H9 (cell line): ENCODE measurements around the gene BLOC1S1. TPM values are rescaled to one million over a fixed set of nuclear protein-coding genes. Genes with fewer than 3 reads are reported as not detected.

Source experiments
- DNase-seq: peaks from one replicate; pipeline ENCODE4 v3.0.0-alpha.2; 2017
- H2AFZ ChIP-seq: one replicate; pipeline ENCODE4 v1.6.1; 2013; ENCODE audit warnings: mild to moderate bottlenecking, low read length, control low read depth, moderate library complexity
- H2AK5ac ChIP-seq: 2 replicates; pipeline ENCODE4 v1.6.1; 2013; ENCODE audit warnings: low read length, control low read depth, mixed read lengths; ENCODE audit not compliant: insufficient read length
- H2BK120ac ChIP-seq: one replicate; pipeline ENCODE4 v1.6.1; 2013; ENCODE audit warnings: low read depth, mild to moderate bottlenecking, low read length, control low read depth, inconsistent platforms; ENCODE audit not compliant: poor library complexity, severe bottlenecking
- H2BK12ac ChIP-seq: 2 replicates; pipeline ENCODE4 v1.6.1; 2013; ENCODE audit warnings: low read length, control low read depth, mixed read lengths, low read depth; ENCODE audit not compliant: insufficient read length
- H2BK15ac ChIP-seq: 2 replicates; pipeline ENCODE4 v1.6.1; 2013; ENCODE audit warnings: low read depth, low read length, control low read depth
- H2BK20ac ChIP-seq: one replicate; pipeline ENCODE4 v1.6.1; 2013; ENCODE audit warnings: low read depth, mild to moderate bottlenecking, low read length, control low read depth, inconsistent platforms; ENCODE audit not compliant: poor library complexity, severe bottlenecking
- H2BK5ac ChIP-seq: 2 replicates; pipeline ENCODE4 v1.6.1; 2013; ENCODE audit warnings: low read length, control low read depth, mixed read lengths; ENCODE audit not compliant: insufficient read length
- H3K14ac ChIP-seq: 2 replicates; pipeline ENCODE4 v1.6.1; 2013; ENCODE audit warnings: low read length, control low read depth; ENCODE audit not compliant: insufficient read depth
- H3K18ac ChIP-seq: 2 replicates; pipeline ENCODE4 v1.6.1; 2013; ENCODE audit warnings: low read depth, mild to moderate bottlenecking, mixed read lengths, low read length, control low read depth; ENCODE audit not compliant: insufficient read length
- H3K23ac ChIP-seq: 2 replicates; pipeline ENCODE4 v1.6.1; 2013; ENCODE audit warnings: low read length, control low read depth, mixed read lengths, low read depth; ENCODE audit not compliant: insufficient read length
- H3K23me2 ChIP-seq: 2 replicates; pipeline ENCODE4 v1.6.1; 2013; ENCODE audit warnings: low read depth, mild to moderate bottlenecking, mixed read lengths, low read length, control low read depth; ENCODE audit not compliant: insufficient read length, poor library complexity, severe bottlenecking
- H3K27ac ChIP-seq: 2 replicates; pipeline ENCODE4 v1.5.1; 2013; ENCODE audit warnings: low read length, control low read depth, mixed read lengths, low read depth; ENCODE audit not compliant: insufficient read length
- H3K27me3 ChIP-seq: 2 replicates; pipeline ENCODE4 v1.6.1; 2013; ENCODE audit warnings: low read length, control low read depth, inconsistent platforms; ENCODE audit not compliant: insufficient read depth
- H3K4ac ChIP-seq: 2 replicates; pipeline ENCODE4 v1.6.1; 2013; ENCODE audit warnings: low read depth, mild to moderate bottlenecking, control low read depth, inconsistent platforms, low read length, moderate library complexity
- H3K4me1 ChIP-seq: 2 replicates; pipeline ENCODE4 v1.6.1; 2013; ENCODE audit warnings: low read length, control low read depth, inconsistent platforms; ENCODE audit not compliant: insufficient read depth
- H3K4me2 ChIP-seq: 2 replicates; pipeline ENCODE4 v1.6.1; 2013; ENCODE audit warnings: low read length, control low read depth, mixed read lengths; ENCODE audit not compliant: insufficient read length, insufficient read depth
- H3K56ac ChIP-seq: 2 replicates; pipeline ENCODE4 v1.6.1; 2013; ENCODE audit warnings: low read depth, mild to moderate bottlenecking, mixed read lengths, low read length, control low read depth; ENCODE audit not compliant: insufficient read length
- H3K79me1 ChIP-seq: 2 replicates; pipeline ENCODE4 v1.6.1; 2013; ENCODE audit warnings: low read depth, mild to moderate bottlenecking, moderate library complexity, low read length, control low read depth, inconsistent platforms; ENCODE audit not compliant: insufficient read depth, poor library complexity, severe bottlenecking
- H3K79me2 ChIP-seq: 2 replicates; pipeline ENCODE4 v1.6.1; 2013; ENCODE audit warnings: low read length, control low read depth, inconsistent platforms; ENCODE audit not compliant: insufficient read depth
- H3K9ac ChIP-seq: 2 replicates; pipeline ENCODE4 v1.6.1; 2013; ENCODE audit warnings: low read length, control low read depth, mixed read lengths; ENCODE audit not compliant: insufficient read length; ENCODE audit errors: extremely low read depth
- H3K9me3 ChIP-seq: one replicate; pipeline ENCODE4 v1.6.1; 2013; ENCODE audit warnings: low read depth, low read length, inconsistent platforms; ENCODE audit not compliant: control insufficient read depth
- H3T11ph ChIP-seq: one replicate; pipeline ENCODE4 v1.6.1; 2013; ENCODE audit warnings: mild to moderate bottlenecking, low read length, control low read depth, inconsistent platforms
- H4K20me1 ChIP-seq: one replicate; pipeline ENCODE4 v1.6.1; 2013; ENCODE audit not compliant: control insufficient read depth, insufficient read length, insufficient read depth
- H4K5ac ChIP-seq: 2 replicates; pipeline ENCODE4 v1.6.1; 2013; ENCODE audit warnings: low read depth, mild to moderate bottlenecking, mixed read lengths, low read length, control low read depth; ENCODE audit not compliant: insufficient read length
- H4K8ac ChIP-seq: replicated peaks from 2 replicates; pipeline ENCODE4 v1.6.1; 2013; ENCODE audit warnings: low read length, control low read depth, mixed read lengths, low read depth; ENCODE audit not compliant: insufficient read length
- H4K91ac ChIP-seq: 2 replicates; pipeline ENCODE4 v1.6.1; 2013; ENCODE audit warnings: low read depth, mild to moderate bottlenecking, moderate library complexity, mixed read lengths, low read length, control low read depth; ENCODE audit not compliant: insufficient read length
- H3K27ac Mint-ChIP-seq, 3 experiments: 2 replicates in 2 of 3; 3 replicates in 1 of 3; pipeline ENCODE4 v1.8.0; 2020 to 2021; ENCODE audit warnings: mixed read lengths in 3 of 3, mild to moderate bottlenecking in 1 of 3, moderate library complexity in 1 of 3
- H3K27me3 Mint-ChIP-seq: 2 replicates; pipeline ENCODE4 v1.8.0; 2021; ENCODE audit warnings: low read depth, mild to moderate bottlenecking, moderate library complexity, mixed read lengths
- H3K36me3 Mint-ChIP-seq, 3 experiments: 2 replicates in 2 of 3; 3 replicates in 1 of 3; pipeline ENCODE4 v1.8.0; 2020 to 2021; ENCODE audit warnings: low read depth in 3 of 3, mixed read lengths in 3 of 3; ENCODE audit not compliant: insufficient read depth in 1 of 3
- H3K4me1 Mint-ChIP-seq, 2 experiments: 2 replicates each; pipeline ENCODE4 v1.8.0; 2020; ENCODE audit warnings: mixed read lengths in 2 of 2
- H3K4me3 Mint-ChIP-seq, 2 experiments: 2 replicates in 1 of 2; 3 replicates in 1 of 2; pipeline ENCODE4 v1.8.0; 2020 to 2021; ENCODE audit warnings: mild to moderate bottlenecking in 2 of 2, mixed read lengths in 2 of 2, moderate library complexity in 1 of 2
- H3K9me3 Mint-ChIP-seq, 2 experiments: 2 replicates in 1 of 2; 3 replicates in 1 of 2; pipeline ENCODE4 v1.8.0; 2020; ENCODE audit warnings: mild to moderate bottlenecking in 2 of 2, mixed read lengths in 2 of 2, moderate library complexity in 1 of 2
- WGBS: extraction: QIAGEN DNeasy Blood & Tissue Kit; methylation state at CpG from one replicate; pipeline ENCODE4 v1.1.7; 2013; ENCODE audit warnings: missing lambda C conversion rate, low lambda C conversion rate, mixed read lengths; ENCODE audit not compliant: insufficient read length; ENCODE audit errors: extremely low coverage; 5-methylcytosine and 5-hydroxymethylcytosine counted together
- total RNA-seq: library from RNA; stranded (reverse); gene quantifications from 2 replicates; pipeline ENCODE4 v1.2.1, GENCODE V29; 2021
- TF ChIP-seq, protein P1 (sequence below): fragments of 200-600 bp; sonication (generic); conservative IDR thresholded peaks from 3 replicates; pipeline ENCODE4 v1.8.0; 2021; ENCODE audit warnings: antibody characterized with exemption, mild to moderate bottlenecking

Gene BLOC1S1
- total RNA-seq, 1 experiment from 2014 or later: 108 TPM

DNA sequence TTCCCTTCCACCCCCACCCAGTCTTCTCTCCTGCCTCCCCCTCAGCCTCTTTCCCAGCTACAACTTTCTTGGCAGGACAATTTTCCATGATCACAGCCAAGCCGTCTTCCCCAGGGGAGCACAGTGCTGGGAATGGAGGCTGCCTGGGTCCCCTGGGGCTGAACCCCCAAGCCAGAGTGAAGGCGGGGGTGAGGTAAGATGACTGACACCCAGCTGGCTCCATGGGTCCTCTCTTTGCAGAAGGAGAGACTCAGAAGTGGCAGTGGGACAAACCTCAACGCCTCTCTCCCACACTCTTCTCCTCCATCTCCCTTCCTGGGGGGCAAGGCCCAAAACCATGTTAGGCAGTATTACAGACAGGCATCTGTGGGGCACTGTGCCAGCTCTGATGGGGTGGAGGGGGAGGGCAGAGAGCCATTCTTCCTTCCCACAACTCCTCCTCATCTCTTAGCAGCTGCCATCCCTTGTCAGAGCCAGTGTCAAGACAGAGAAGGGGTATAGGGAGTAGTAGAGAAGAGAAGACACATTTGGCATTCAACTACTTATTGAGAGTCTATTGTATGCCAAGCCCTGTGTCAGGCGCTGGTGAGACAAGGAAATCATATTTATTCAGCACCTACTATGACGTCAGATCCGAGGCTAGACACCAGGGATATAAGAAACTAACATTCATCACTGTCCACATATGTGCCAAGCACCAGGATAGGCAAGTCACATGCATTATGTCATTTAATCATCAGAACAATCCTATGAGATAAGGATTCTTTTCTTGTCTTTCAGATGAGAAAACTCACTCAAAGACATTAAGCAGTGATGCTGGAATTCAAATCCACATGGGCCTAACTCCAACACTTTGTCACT lies 11.7 kb upstream of the BLOC1S1 start:
- TF ChIP-seq, protein P1, sequence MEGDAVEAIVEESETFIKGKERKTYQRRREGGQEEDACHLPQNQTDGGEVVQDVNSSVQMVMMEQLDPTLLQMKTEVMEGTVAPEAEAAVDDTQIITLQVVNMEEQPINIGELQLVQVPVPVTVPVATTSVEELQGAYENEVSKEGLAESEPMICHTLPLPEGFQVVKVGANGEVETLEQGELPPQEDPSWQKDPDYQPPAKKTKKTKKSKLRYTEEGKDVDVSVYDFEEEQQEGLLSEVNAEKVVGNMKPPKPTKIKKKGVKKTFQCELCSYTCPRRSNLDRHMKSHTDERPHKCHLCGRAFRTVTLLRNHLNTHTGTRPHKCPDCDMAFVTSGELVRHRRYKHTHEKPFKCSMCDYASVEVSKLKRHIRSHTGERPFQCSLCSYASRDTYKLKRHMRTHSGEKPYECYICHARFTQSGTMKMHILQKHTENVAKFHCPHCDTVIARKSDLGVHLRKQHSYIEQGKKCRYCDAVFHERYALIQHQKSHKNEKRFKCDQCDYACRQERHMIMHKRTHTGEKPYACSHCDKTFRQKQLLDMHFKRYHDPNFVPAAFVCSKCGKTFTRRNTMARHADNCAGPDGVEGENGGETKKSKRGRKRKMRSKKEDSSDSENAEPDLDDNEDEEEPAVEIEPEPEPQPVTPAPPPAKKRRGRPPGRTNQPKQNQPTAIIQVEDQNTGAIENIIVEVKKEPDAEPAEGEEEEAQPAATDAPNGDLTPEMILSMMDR: no peak
- Histone ChIP-seq H3K9me3 (no peaks in the 10 kb centered on the region), H2BK12ac (no peak overlapping the region), H2AFZ (no peak overlapping the region), H4K91ac (no peak overlapping the region), H3K56ac (no peak overlapping the region), H3K14ac (no peak overlapping the region), H3K18ac (no peak overlapping the region), H3K27me3 (no peaks in the 10 kb centered on the region; the same call in 1 of the 2 replicates), H3K23me2 (peaks cover 16% of the 10 kb centered on the region), H3K23ac (no peak overlapping the region), H2BK20ac (no peak overlapping the region), H4K20me1 (peaks cover 7% of the 10 kb centered on the region), H3K27ac (no peak overlapping the region), H4K8ac (no peak overlapping the region), H2AK5ac (no peak overlapping the region), H2BK5ac (no peak overlapping the region), H3K79me2 (no peaks in the 10 kb centered on the region; the same call in 1 of the 2 replicates), H4K5ac (no peak overlapping the region), H3K4ac (no peak overlapping the region), H3K9ac (no peak overlapping the region), H3K4me2 (no peak overlapping the region), H3K4me1 (0 out of 2 replicates have a peak, but pooled peaks cover 2% of the 10 kb centered on the region), H3K79me1 (peaks cover 5% of the 10 kb centered on the region), H3T11ph (no peak overlapping the region), H2BK120ac (no peak overlapping the region), H2BK15ac (no peak overlapping the region)
- peaks cover 36 to 40% of the 10 kb centered on the region in 2 experiments for H3K4me1 Mint-ChIP-seq
- DNase-seq: no peak
- no peak overlapping the region; a peak in 1 of 5 replicates for H3K4me3 Mint-ChIP-seq
- H3K27ac Mint-ChIP-seq: no peak overlapping the region; a peak in 1 of 7 replicates
- WGBS: no CpG with 5 or more reads among the region's 6 CpGs
- H3K9me3 Mint-ChIP-seq: no peaks in the 10 kb centered on the region
- H3K27me3 Mint-ChIP-seq: peaks cover 6% of the 10 kb centered on the region
- H3K36me3 Mint-ChIP-seq: peaks cover 5 to 22% (median 12%) of the 10 kb centered on the region in 3 experiments; a peak in 5 of 7 replicates
